A549 (cell line): ENCODE data around the gene MTPN.

Source experiments
- CEBPB ChIP-seq, 2 experiments: fragments of >200 bp in 1 of 2; sonication (Bioruptor Twin) in 1 of 2; formaldehyde crosslinking in 1 of 2; IDR thresholded peaks; 2 replicates each; pipeline ENCODE4 v1.6.1; 2012 to 2016
- CHD2 ChIP-seq: fragments of 150-350 bp; IDR thresholded peaks from 2 replicates; pipeline ENCODE4 v1.6.1; 2014; ENCODE audit warnings: low read length; ENCODE audit not compliant: partially characterized antibody
- CTCF ChIP-seq: fragments of >200 bp; sonication (Bioruptor Twin); formaldehyde crosslinking; IDR thresholded peaks from 3 replicates; pipeline ENCODE4 v1.5.1; 2016
- EP300 ChIP-seq, 2 experiments: fragments of >200 bp; sonication (Bioruptor Twin); formaldehyde crosslinking; IDR thresholded peaks; 2 replicates in 1 of 2; 3 replicates in 1 of 2; pipeline ENCODE4 v1.6.1; 2016 to 2017
- ESRRA ChIP-seq: fragments of 150-350 bp; IDR thresholded peaks from 2 replicates; pipeline ENCODE4 v1.6.1; 2014; ENCODE audit warnings: mild to moderate bottlenecking, low read length, borderline replicate concordance
- MAFK ChIP-seq: fragments of 450-650 bp; IDR thresholded peaks from 2 replicates; pipeline ENCODE4 v1.6.1; 2014; ENCODE audit not compliant: partially characterized antibody
- NR3C1 ChIP-seq: fragments of >200 bp; sonication (Bioruptor Twin); formaldehyde crosslinking; IDR thresholded peaks from 3 replicates; pipeline ENCODE4 v1.6.1; 2017
- POLR2A ChIP-seq: IDR thresholded peaks from 2 replicates; pipeline ENCODE4 v1.6.1; 2012; ENCODE audit warnings: mild to moderate bottlenecking, low read length
- SMC3 ChIP-seq: fragments of >200 bp; sonication (Bioruptor Twin); formaldehyde crosslinking; IDR thresholded peaks from 3 replicates; pipeline ENCODE4 v1.6.1; 2018; ENCODE audit warnings: inconsistent platforms
- SREBF2 ChIP-seq: fragments of 450-650 bp; IDR thresholded peaks from 2 replicates; pipeline ENCODE4 v1.6.1; 2014; ENCODE audit warnings: mild to moderate bottlenecking, moderate library complexity
- TF ChIP-seq, protein P1 (sequence below): IDR thresholded peaks from 2 replicates; pipeline ENCODE4 v1.6.1; 2012

DNA sequence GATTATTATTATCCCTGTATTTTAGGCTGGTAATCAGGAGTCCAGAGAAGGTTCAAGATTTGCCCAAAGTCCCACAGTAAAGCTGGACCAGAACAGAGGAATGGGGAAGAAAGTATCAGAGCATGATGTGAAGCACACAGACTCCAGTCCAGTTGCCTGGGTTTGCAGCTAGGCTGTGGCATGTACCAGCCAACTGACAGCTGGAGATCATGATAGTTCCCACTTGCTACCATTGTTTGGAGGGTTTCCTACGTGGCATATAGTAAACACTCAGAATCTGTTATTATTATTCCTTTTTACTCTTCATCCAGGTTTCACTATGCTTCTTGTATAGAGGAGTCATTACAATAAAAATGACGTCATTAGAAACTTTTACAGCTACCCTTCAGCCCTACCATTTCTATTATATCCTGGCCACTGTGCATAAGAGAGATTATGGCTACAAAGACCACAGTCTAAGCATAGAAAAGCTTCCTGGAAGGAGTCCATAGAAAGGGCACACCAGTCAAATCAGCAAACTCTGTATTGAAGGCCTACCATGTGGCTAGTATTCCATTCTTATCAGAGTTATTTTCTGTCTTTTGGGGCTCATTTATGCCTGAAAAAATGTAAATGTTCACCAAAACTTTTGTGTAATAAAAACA, 66.6 kb downstream of the MTPN start:
- TF ChIP-seq CTCF, result no peak
- TF ChIP-seq, protein P1, sequence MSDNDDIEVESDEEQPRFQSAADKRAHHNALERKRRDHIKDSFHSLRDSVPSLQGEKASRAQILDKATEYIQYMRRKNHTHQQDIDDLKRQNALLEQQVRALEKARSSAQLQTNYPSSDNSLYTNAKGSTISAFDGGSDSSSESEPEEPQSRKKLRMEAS, result no peak
- no peak for TF ChIP-seq CHD2
- TF ChIP-seq POLR2A, result no peak
- TF ChIP-seq EP300 (IDR thresholded peaks at IDR 0.05), result no peak
- no peak for TF ChIP-seq SMC3
- no peak for TF ChIP-seq SREBF2
- no peak for TF ChIP-seq NR3C1
- TF ChIP-seq MAFK, result no peak
- TF ChIP-seq CEBPB (IDR thresholded peaks at IDR 0.05), result no peak
- no peak for TF ChIP-seq ESRRA
